Fibroblast of lung (primary cell): ENCODE measurements around the gene NKD2.

Experiments
- EZH2 ChIP-seq: IDR thresholded peaks from 2 replicates; pipeline ENCODE4 v1.5.1; 2012; ENCODE audit warnings: low read length, control low read depth, mild to moderate bottlenecking; ENCODE audit errors: missing control alignments
- TF ChIP-seq, protein P1 (sequence below), 2 donors: IDR thresholded peaks in 1 of 2; conservative IDR thresholded peaks in 1 of 2; 1 replicate in 1 of 2; 2 replicates in 1 of 2; pipeline ENCODE4 v1.5.1; 2011 to 2012; ENCODE audit warnings: low read length in 2 of 2, control low read depth in 1 of 2, inconsistent platforms in 1 of 2, low read depth in 1 of 2, mild to moderate bottlenecking in 1 of 2

DNA sequence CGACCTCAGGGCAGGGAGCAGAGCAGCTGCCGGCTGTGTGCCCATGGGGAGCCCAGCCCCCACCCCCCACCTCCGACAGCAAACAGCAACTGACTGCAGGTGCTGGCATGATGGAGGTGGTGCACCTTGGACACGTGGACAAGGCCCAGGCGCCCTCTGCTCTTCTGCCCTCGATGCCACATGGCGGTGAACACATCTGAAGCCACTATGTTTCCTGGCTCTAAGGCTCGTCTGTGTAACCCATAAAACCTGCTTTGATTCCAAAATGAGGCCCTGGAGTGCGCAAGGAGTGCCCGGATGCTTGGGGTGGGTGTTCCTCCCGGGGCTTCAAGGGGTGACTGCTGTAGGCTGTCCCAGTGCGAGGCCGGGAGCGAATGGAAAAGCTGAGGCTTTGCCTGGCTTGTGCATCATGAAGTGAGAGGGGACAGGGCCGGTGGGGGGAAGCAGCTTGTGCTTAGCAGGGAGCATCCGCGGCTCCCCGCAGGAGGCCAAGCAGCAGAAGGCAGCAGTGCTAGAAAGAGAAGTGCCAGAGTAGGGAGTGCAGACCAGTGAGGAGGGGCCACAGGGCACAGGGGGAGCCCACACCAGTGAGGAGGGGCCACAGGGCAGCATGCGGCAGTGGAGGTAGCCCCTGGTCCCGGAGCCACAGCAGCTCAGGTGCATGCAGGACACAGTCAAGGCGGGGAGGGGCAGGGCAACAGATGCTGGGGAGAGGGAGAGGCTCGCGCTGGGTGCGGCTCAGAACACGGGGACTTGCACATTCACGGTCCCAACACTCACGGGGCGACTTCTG, 30.0 kb downstream of the NKD2 start:
- TF ChIP-seq, protein P1, sequence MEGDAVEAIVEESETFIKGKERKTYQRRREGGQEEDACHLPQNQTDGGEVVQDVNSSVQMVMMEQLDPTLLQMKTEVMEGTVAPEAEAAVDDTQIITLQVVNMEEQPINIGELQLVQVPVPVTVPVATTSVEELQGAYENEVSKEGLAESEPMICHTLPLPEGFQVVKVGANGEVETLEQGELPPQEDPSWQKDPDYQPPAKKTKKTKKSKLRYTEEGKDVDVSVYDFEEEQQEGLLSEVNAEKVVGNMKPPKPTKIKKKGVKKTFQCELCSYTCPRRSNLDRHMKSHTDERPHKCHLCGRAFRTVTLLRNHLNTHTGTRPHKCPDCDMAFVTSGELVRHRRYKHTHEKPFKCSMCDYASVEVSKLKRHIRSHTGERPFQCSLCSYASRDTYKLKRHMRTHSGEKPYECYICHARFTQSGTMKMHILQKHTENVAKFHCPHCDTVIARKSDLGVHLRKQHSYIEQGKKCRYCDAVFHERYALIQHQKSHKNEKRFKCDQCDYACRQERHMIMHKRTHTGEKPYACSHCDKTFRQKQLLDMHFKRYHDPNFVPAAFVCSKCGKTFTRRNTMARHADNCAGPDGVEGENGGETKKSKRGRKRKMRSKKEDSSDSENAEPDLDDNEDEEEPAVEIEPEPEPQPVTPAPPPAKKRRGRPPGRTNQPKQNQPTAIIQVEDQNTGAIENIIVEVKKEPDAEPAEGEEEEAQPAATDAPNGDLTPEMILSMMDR (conservative IDR thresholded peaks at IDR 0.05 in 1 of 2, IDR thresholded peaks at IDR 0.05 in 1 of 2; ENCODE audit: low read depth in 1 of 2, low read length in 2 of 2): no peak
- no peak for TF ChIP-seq EZH2
